Tracheal epithelial cell (primary cell): ENCODE results near the gene MYBL2. TPM values are rescaled to one million over a fixed set of nuclear protein-coding genes. Genes with fewer than 3 reads are reported as not detected.

Source experiments
- total RNA-seq: library from RNA; depleted of rRNA; stranded (reverse); fragments of >200 nt; gene quantifications from 2 replicates; pipeline ENCODE4 v1.2.1, GENCODE V29; 2014

The MYBL2 gene
- total RNA-seq, result 0.21 and 3.1 TPM in 2 replicates

GRCh38 chr20:43666376-43667328 is at the start of gene MYBL2:
MYBL2 (plus strand) TSS chr20:43667114; CDS start chr20:43667284, 170 bp downstream.

GRCh38 chr20:43726811-43727338 is 60.0 kb downstream of the MYBL2 start, which contains the start of gene GTSF1L:
GTSF1L (minus strand) TSS chr20:43727002; CDS start chr20:43726694, 308 bp downstream.

Other genes with a start within 250 kb of the MYBL2 start
- 20.0 and 26.5 TPM in 2 replicates for gene SRSF6, start 209.2 kb upstream of the MYBL2 start, total RNA-seq
- gene L3MBTL1, start 159.4 kb upstream of the MYBL2 start, total RNA-seq, result 3.6 and 5.5 TPM in 2 replicates
- gene SGK2, start 108.1 kb upstream of the MYBL2 start, total RNA-seq, result 0.21 and 1.4 TPM in 2 replicates
- gene IFT52, start 76.2 kb upstream of the MYBL2 start, total RNA-seq, result 15.3 and 17.6 TPM in 2 replicates
- not detected in 2 replicates for gene GTSF1L, start 59.9 kb downstream of the MYBL2 start, total RNA-seq
- gene TOX2, start 247.7 kb downstream of the MYBL2 start, total RNA-seq, result not detected in 2 replicates